SK-N-MC (cell line): Measurements from ENCODE around the gene FSD2.

Source experiments
- EZH2 ChIP-seq: fragments of 200-600 bp; sonication (generic); IDR thresholded peaks from one replicate; pipeline ENCODE4 v1.6.1; 2017; ENCODE audit warnings: antibody characterized with exemption
- POLR2AphosphoS5 ChIP-seq: IDR thresholded peaks from 2 replicates; pipeline ENCODE4 v1.6.1; 2012; ENCODE audit warnings: mild to moderate bottlenecking, low read depth, low read length, borderline replicate concordance

DNA sequence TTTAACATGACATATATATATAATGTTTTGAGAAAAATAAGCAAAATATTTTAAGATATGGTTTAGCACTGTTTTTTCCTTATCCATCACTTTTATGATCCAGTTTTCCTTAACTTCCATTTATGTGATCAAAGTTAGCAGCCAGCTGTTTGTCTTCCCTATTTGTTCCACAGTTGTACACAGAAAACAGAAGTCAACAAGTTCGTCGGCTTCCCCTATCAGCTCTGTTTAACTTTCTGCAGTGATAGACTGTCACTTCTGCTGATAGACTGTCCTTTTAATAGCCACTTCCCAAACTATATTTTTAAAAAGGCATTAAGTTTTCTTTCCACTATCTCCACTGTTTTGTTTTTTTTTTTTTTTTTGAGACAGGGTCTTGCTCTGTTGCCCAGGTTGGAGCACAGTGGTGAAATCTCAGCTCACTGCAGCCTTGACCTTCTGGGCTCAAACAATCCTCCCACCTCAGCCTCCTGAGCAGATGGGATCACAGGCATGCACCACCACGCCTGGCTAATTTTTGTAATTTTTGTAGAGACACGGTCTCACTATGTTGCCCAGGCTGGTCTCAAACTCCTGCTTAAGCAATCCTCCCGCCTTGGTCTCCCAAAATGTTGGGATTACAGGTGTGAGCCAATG lies 7.2 kb downstream of the FSD2 start:
- TF ChIP-seq POLR2AphosphoS5 (no peak), EZH2 (no peak)
